GM10248 (cell line): ENCODE data around the gene RNF223.
"Not testable (repeated sequence)": the region's sequence is repeated elsewhere in the genome, so short reads cannot be mapped to it uniquely, and the experiment has no call there.

Source experiments
- CTCF ChIA-PET: fragments of 300-600 bp; sonication (Branson Sonifier 250); formaldehyde crosslinking; extraction: SDS; loops from one replicate; lab custom pipeline; 2021; ENCODE audit warnings: antibody characterized with exemption; lab: Yijun Ruan, JAX
- POLR2A ChIA-PET: fragments of 350-650 bp; sonication (Branson Sonifier 250); formaldehyde crosslinking; extraction: SDS; loops from one replicate; lab custom pipeline; 2020; ENCODE audit warnings: antibody characterized with exemption; lab: Yijun Ruan, JAX
- DNase-seq: peaks from one replicate; pipeline ENCODE4 v3.0.0; 2012; ENCODE audit errors: extremely low spot score
- CTCF ChIP-seq: IDR thresholded peaks from 2 replicates; pipeline ENCODE4 v1.5.1; 2012; ENCODE audit warnings: mild to moderate bottlenecking, low read depth; ENCODE audit errors: extremely low read depth, missing control alignments, control extremely low read depth

Gene RNF223

GRCh38 chr1:1059494-1060280 lies 14.4 kb downstream of the RNF223 start:
- ChIA-PET CTCF (interaction anchor here (0.9 to 3.5 kb wide), 6 partner anchors 9 to 62 kb away, joined by 3 to 17 read pairs (median 7); partner anchors contain the start of gene AGRN), POLR2A (no interaction called here)
- TF ChIP-seq CTCF, result no peak
- peak; percentile 98 for DNase-seq

GRCh38 chr1:1058921-1059493 lies 15.1 kb downstream of the RNF223 start:
- no peak for DNase-seq
- ChIA-PET CTCF (interaction anchor here (0.8 to 3.5 kb wide), 5 partner anchors 20 to 192 kb away, joined by 3 to 17 read pairs (median 9); no protein-coding TSS in a partner anchor), POLR2A (no interaction called here)
- peak; percentile 30 for TF ChIP-seq CTCF

- ChIA-PET POLR2A (no interaction called here), CTCF (interaction anchor here (0.8 to 3.5 kb wide), 4 partner anchors 19 to 192 kb away, joined by 3 to 17 read pairs (median 10); no protein-coding TSS in a partner anchor)
- no peak for DNase-seq
- no peak for TF ChIP-seq CTCF
These were observed 15.8 kb downstream of the RNF223 start for GRCh38 chr1:1058088-1058905.

- DNase-seq, POLR2A ChIA-PET: not testable (repeated sequence)
- CTCF ChIA-PET, result interaction anchor here (0.9 kb wide), 1 partner anchor 74 kb away, joined by 3 read pairs; no protein-coding TSS in a partner anchor
These were observed 16.4 kb downstream of the RNF223 start for GRCh38 chr1:1057769-1058087.

- ChIA-PET CTCF (interaction anchor here (2.5 kb wide), 1 partner anchor 8 kb away, joined by 14 read pairs; no protein-coding TSS in a partner anchor), POLR2A (no interaction called here)
- TF ChIP-seq CTCF, result no peak
- DNase-seq, result no peak
These were observed 18.0 kb downstream of the RNF223 start for GRCh38 chr1:1055841-1056736.

GRCh38 chr1:1054971-1055370 lies 19.1 kb downstream of the RNF223 start:
- no peak for TF ChIP-seq CTCF
- no peak for DNase-seq
- CTCF ChIA-PET, result interaction anchor here (2.5 kb wide), 1 partner anchor 9 kb away, joined by 14 read pairs; no protein-coding TSS in a partner anchor
- POLR2A ChIA-PET, result no interaction called here
